NCI-H524 (cell line): ENCODE results near the gene OR51D1.

Source experiments
- DNase-seq, 2 experiments: peaks; one replicate each; lab custom pipeline; 2025; lab: John Stamatoyannopoulos, UW

Gene OR51D1, protein sequence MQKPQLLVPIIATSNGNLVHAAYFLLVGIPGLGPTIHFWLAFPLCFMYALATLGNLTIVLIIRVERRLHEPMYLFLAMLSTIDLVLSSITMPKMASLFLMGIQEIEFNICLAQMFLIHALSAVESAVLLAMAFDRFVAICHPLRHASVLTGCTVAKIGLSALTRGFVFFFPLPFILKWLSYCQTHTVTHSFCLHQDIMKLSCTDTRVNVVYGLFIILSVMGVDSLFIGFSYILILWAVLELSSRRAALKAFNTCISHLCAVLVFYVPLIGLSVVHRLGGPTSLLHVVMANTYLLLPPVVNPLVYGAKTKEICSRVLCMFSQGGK

GRCh38 chr11:4636962-4637661, at the start of gene OR51D1:
OR51D1 (plus strand) TSS chr11:4637477; CDS start chr11:4639791, 2,314 bp downstream.
- peak; percentile 68 to 85 for DNase-seq

DNA sequence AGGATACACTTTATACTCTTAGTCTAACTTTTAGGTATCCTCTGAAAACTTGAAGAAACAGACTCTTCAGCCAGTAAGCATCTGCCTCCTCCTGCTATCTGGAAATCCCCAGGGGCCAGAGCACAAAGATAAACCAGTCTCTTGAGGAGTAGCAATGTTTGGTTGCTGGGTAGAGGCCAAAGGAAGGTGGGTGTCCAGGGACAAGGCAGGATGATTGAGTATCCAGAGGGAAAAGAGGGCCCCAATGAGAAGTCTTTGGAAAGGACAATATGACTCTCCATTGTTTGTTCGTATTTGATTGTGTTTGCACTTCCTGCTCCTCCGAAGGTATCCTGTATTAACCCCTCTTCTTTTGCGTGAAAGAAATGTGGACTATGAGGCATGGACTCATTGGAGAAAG, 48.3 kb upstream of the OR51D1 start:
- DNase-seq = no peak

DNA sequence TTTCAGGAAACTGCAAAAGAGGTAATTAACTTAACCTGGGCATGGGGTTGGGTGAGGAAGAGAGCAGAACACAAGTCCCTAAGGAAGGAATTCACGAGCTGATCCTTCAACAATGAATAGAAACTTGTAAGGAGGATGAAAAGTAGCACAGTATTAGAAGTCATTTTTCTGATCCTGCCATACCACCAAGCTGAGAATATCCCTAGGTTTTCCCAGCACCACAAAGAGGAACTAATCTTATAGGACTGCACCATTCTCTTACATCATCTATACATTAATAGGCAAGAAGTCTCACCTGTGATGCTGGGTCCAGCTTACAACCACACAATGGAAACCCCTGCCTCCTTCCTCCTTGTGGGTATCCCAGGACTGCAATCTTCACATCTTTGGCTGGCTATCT, 43.5 kb upstream of the OR51D1 start, which contains the start of gene OR52I1:
TSS of gene OR52I1 (plus strand) at position 301 of the 400 bp plus-strand sequence. CDS start at position 301, 0 bp downstream.
- no peak for DNase-seq

- no peak for DNase-seq
These were observed 32.2 kb upstream of the OR51D1 start for GRCh38 chr11:4605057-4605456.

- DNase-seq = no peak
These were observed 30.9 kb upstream of the OR51D1 start for GRCh38 chr11:4606231-4607015.

DNA sequence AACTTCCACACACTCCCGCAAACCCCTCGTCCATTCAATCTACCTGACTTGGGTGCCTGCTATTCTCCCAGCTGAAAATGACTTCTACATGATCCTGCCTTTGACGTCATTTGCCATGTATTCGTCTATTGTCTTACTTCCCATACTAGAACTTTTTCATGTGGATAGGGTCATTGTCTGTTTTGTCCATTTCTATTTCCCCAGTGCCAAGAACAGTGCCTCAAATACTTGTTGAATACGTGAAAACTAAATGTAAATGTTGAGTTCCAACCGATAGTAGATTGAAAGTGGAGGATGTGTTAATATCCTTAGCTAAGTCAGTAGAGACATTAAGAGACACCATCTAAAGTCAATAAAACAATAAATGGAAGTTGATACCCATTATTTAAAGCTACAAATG, 30.2 kb upstream of the OR51D1 start:
- DNase-seq = no peak

DNA sequence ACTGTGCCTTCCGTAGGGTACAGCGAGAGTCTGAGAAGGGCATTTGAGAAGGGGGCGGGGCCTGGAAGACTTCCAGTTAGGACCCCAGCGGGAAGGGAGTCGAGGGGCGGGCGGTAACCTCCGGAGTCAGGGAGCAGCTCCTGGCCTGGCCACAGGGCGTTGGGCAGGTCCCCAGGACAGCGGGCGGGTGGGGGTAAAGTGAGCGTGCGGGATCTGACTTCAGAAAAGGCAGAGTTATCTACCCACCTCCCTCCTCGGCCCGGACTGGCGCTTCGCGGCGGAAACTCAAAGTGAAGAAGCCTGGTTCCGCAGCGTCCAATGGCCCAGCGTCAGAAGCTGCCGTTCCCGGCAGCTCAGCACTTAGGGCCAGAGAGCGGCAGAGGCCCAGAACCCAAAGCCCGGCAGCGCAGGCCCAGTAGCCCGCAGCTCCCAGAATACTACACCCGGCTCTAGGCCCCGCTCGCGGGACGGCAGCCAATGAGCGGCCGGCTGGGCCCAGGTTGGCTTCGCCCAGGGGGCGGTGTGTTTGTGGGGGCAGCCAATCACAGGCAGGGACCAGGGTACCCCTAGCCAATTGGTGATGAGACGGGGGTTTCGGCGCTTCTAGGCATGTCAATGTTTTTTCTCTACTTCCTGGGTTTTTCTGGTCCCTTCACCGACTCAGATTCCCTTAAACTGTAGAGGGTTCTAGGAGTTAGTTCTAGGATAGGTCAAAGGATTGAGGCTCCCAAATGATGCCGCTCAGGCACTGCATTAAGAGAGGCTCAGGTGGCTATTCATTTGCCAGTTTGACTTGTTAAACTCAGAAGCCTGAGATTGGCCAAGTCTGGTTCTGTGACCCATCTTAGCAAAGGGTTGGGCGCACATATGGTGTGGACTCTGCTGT, 29.3 kb upstream of the OR51D1 start, which contains the start of gene TRIM68:
TSS of gene TRIM68 (minus strand) at position 451 of the 886 bp plus-strand sequence. CDS start 2,727 bp downstream, outside the sequence.
- peak; percentile 85 to 93 for DNase-seq

GRCh38 chr11:4610258-4610935, 26.9 kb upstream of the OR51D1 start:
- DNase-seq = no peak

DNA sequence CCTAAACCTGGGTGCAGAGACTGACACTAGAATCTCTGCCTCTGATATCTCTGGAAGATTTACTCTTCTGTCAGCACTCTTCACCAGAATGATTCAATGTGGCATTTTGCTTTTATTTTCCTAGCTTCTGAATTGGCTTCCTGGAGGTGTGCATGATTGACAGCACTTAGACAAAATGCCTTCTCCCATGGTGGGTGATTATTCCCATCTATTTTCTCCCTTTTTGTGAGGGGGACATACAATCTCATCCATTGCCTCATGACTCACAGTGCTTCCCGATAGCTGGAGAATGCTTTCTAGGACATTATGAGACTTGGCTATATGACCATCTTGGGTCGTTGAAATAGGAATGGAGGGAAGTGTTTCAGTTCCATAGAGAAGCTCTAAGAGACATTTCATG, 25.3 kb upstream of the OR51D1 start:
- DNase-seq = no peak

GRCh38 chr11:4615856-4616444, 21.3 kb upstream of the OR51D1 start:
- no peak for DNase-seq

GRCh38 chr11:4619514-4619913, 17.8 kb upstream of the OR51D1 start:
- no peak for DNase-seq

- DNase-seq = peak; percentile 88 to 96
These were observed 10.8 kb upstream of the OR51D1 start for GRCh38 chr11:4626207-4627099.

GRCh38 chr11:4636136-4636535, 1.1 kb upstream of the OR51D1 start:
- no peak for DNase-seq

- no peak for DNase-seq
These were observed 378 bp downstream of the OR51D1 start for GRCh38 chr11:4637662-4638047.

GRCh38 chr11:4639931-4640330, 2.7 kb downstream of the OR51D1 start:
- DNase-seq = no peak

DNA sequence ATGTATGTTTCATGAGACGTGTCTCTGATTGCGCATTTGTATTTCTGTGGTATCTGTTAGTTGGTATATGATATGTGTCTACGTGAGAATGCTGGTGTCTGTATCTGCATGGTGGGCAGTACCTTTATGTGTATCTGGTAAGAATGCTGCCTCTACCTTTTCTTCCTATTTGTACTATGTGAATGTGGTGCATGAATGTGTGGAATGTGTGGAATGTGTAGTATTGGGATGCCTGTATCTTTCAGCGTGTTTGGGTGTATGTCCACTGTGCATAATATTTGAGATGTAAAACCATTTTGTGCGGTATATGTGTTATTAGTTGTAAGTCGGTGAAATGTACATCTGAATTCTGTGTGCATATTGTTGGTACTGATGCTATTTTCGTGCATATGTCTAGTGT, 4.2 kb downstream of the OR51D1 start:
- no peak for DNase-seq

DNA sequence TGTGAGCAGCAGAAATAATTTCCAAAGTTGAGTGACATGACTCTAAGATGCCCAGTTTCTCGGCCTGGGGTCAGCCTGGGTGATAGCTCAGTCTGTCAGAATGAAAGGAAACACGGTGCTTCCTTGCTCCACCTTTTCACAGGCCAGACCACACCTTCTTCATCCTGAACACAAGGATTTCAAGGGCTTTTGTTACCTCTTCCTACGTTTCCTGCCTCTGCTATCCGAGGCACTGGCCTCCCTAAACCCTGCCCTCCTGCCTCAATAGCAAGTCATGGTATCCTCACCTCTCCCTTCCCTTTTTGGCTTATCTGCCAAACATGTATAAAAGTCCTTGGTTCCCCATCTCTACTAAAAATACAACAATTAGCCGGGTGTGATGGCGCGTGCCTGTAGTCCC, 4.8 kb downstream of the OR51D1 start:
- DNase-seq = no peak

DNA sequence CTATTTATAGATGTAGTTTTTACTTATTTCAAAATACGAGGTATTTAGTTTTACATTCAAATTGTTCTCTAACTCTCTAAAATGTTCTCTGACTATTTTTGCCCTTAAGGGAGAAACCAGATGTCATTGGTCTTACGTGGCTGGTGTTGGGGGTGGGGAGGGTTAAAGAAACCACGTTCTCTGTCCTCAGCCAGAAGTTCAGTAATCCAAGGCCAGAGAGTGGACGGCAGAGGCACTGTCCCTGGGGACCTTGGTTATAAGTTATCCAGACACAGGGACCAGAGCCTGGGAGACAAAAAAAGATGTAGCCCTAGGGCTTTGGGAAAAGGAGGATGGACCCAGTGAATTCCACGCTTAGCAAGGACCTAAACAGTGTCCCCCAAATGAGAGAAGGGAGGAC, 5.8 kb downstream of the OR51D1 start:
- DNase-seq = no peak

DNA sequence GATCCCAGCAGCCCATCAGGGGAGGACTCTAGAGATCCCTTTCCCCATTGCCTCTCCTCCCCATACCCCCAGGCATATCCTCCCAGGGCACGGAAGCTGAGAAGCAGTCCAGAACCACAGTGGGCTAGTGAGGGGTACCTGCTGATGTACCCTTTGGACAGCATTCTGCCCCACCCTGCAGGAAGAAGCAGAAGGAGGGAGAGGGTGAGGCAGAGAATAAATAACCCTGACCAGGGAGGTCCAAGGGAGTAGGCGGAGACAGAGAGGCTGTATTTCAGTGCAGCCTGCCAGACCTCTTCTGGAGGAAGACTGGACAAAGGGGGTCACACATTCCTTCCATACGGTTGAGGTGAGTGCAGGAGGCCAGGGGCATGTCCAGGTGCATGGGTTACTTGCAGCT, 6.4 kb downstream of the OR51D1 start, which contains the start of gene OR51E1:
TSS of gene OR51E1 (plus strand) at position 301 of the 400 bp plus-strand sequence. CDS start 8,545 bp downstream, outside the sequence.
- DNase-seq = no peak
